HepG2 (cell line): ENCODE measurements around the gene CAMKV. TPM values are rescaled to one million over a fixed set of nuclear protein-coding genes. Genes with fewer than 3 reads are reported as not detected.

Experiments
- ARNTL ChIP-seq: sonication (generic); formaldehyde crosslinking; IDR thresholded peaks from 2 replicates; pipeline ENCODE4 v1.4.0; 2020; ENCODE audit warnings: mild to moderate bottlenecking, missing genetic modification reagents
- ASH2L ChIP-seq: fragments of 300-600, 200-600 bp; sonication (generic); IDR thresholded peaks from 2 replicates; pipeline ENCODE4 v1.7.0; 2017; ENCODE audit warnings: low read depth, mild to moderate bottlenecking, moderate library complexity, mixed read lengths, low read length; ENCODE audit not compliant: insufficient read length
- BORCS8-MEF2B ChIP-seq: sonication (generic); formaldehyde crosslinking; IDR thresholded peaks from 2 replicates; pipeline ENCODE4 v1.8.0; 2022; ENCODE audit warnings: mild to moderate bottlenecking, missing genetic modification reagents
- CBX1 ChIP-seq: IDR thresholded peaks from one replicate; pipeline ENCODE4 v1.6.1; 2016; ENCODE audit warnings: antibody characterized with exemption, low read depth
- CENPT ChIP-seq: sonication (generic); formaldehyde crosslinking; IDR thresholded peaks from 2 replicates; pipeline ENCODE4 v1.8.0; 2022; ENCODE audit warnings: low read depth, mild to moderate bottlenecking, moderate library complexity, missing genetic modification reagents
- FOXO4 ChIP-seq: sonication (generic); formaldehyde crosslinking; conservative IDR thresholded peaks from 2 replicates; pipeline ENCODE4 v1.8.1; 2023; ENCODE audit warnings: missing genetic modification reagents
- MAFF ChIP-seq: IDR thresholded peaks from 2 replicates; pipeline ENCODE4 v1.6.1; 2011; ENCODE audit warnings: low read depth, low read length, improper control_type of control experiment
- MEIS2 ChIP-seq: sonication (generic); formaldehyde crosslinking; IDR thresholded peaks from 2 replicates; pipeline ENCODE4 v1.9.0; 2021; ENCODE audit warnings: mild to moderate bottlenecking, missing genetic modification reagents
- PHF8 ChIP-seq: sonication (generic); formaldehyde crosslinking; IDR thresholded peaks from 2 replicates; pipeline ENCODE4 v1.5.0; 2020; ENCODE audit warnings: missing genetic modification reagents
- PITX1 ChIP-seq: sonication (generic); formaldehyde crosslinking; IDR thresholded peaks from 2 replicates; pipeline ENCODE4 v1.5.1; 2020; ENCODE audit warnings: mild to moderate bottlenecking, missing genetic modification reagents
- PLSCR1 ChIP-seq: sonication (generic); formaldehyde crosslinking; IDR thresholded peaks from 2 replicates; pipeline ENCODE4 v1.5.0; 2020; ENCODE audit warnings: missing genetic modification reagents, mild to moderate bottlenecking, borderline replicate concordance
- RARG ChIP-seq: sonication (generic); formaldehyde crosslinking; IDR thresholded peaks from 2 replicates; pipeline ENCODE4 v1.4.0; 2020; ENCODE audit warnings: low read depth, mild to moderate bottlenecking, missing genetic modification reagents
- SALL1 ChIP-seq: sonication (generic); formaldehyde crosslinking; IDR thresholded peaks from 2 replicates; pipeline ENCODE4 v1.8.0; 2022; ENCODE audit warnings: mild to moderate bottlenecking, missing genetic modification reagents
- SP1 ChIP-seq, 2 experiments: fragments of 450-650 bp in 1 of 2; sonication (generic) in 1 of 2; formaldehyde crosslinking in 1 of 2; IDR thresholded peaks; 2 replicates each; pipeline versions ENCODE4 v1.4.0 to v1.6.1; 2016 to 2020; ENCODE audit warnings: missing genetic modification reagents in 1 of 2
- ZC3H4 ChIP-seq: sonication (generic); formaldehyde crosslinking; IDR thresholded peaks from 2 replicates; pipeline ENCODE4 v1.4.0; 2020; ENCODE audit warnings: missing genetic modification reagents, borderline replicate concordance
- ZFAT ChIP-seq: sonication (generic); formaldehyde crosslinking; conservative IDR thresholded peaks from 2 replicates; pipeline ENCODE4 v1.8.1; 2023; ENCODE audit warnings: missing genetic modification reagents, inconsistent platforms
- ZMAT3 ChIP-seq: sonication (generic); formaldehyde crosslinking; conservative IDR thresholded peaks from 2 replicates; pipeline ENCODE4 v1.7.0; 2021; ENCODE audit warnings: missing genetic modification reagents
- ZNF512 ChIP-seq: sonication (generic); formaldehyde crosslinking; IDR thresholded peaks from 2 replicates; pipeline ENCODE4 v1.4.0; 2020; ENCODE audit warnings: mild to moderate bottlenecking, missing genetic modification reagents
- polyA plus RNA-seq, 8 experiments: library from polyadenylated mRNA; depleted of rRNA in 3 of 8; stranded (reverse) in 7 of 8; unstranded in 1 of 8; fragments of >200 nt; fragmentation: Illumina TruSeq in 4 of 8; extraction: Trizol in 4 of 8; gene quantifications; 2 replicates each; pipeline versions ENCODE4 v1.2.1 to v1.2.3, GENCODE V29; 2011 to 2016; ENCODE audit warnings: low read depth in 4 of 8, missing spikeins in 1 of 8, mixed read lengths in 1 of 8; ENCODE audit not compliant: insufficient read depth in 1 of 8
- total RNA-seq, 5 experiments: library from RNA; depleted of rRNA; stranded (reverse); fragments of >200 nt; fragmentation: Illumina TruSeq; extraction: Trizol; gene quantifications; 2 replicates each; pipeline ENCODE4 v1.2.3, GENCODE V29; 2016; ENCODE audit warnings: low read depth in 1 of 5
- TF ChIP-seq, protein P1 (sequence below): IDR thresholded peaks from 2 replicates; pipeline ENCODE4 v1.6.1; 2016; ENCODE audit warnings: low read depth, control low read depth
- TF ChIP-seq, protein P2 (sequence below): sonication (generic); formaldehyde crosslinking; IDR thresholded peaks from 2 replicates; pipeline ENCODE4 v1.5.0; 2020; ENCODE audit warnings: missing genetic modification reagents
- TF ChIP-seq, protein P3 (sequence below): sonication (generic); formaldehyde crosslinking; IDR thresholded peaks from 2 replicates; pipeline ENCODE4 v1.4.0; 2020; ENCODE audit warnings: mild to moderate bottlenecking, missing genetic modification reagents, borderline replicate concordance

CAMKV gene
- total and polyA plus RNA-seq, 2 of the 13 experiments (the other 11 are each of a cell fraction or from before 2014, with no cell fraction given) = 0.13 to 0.15 TPM

DNA sequence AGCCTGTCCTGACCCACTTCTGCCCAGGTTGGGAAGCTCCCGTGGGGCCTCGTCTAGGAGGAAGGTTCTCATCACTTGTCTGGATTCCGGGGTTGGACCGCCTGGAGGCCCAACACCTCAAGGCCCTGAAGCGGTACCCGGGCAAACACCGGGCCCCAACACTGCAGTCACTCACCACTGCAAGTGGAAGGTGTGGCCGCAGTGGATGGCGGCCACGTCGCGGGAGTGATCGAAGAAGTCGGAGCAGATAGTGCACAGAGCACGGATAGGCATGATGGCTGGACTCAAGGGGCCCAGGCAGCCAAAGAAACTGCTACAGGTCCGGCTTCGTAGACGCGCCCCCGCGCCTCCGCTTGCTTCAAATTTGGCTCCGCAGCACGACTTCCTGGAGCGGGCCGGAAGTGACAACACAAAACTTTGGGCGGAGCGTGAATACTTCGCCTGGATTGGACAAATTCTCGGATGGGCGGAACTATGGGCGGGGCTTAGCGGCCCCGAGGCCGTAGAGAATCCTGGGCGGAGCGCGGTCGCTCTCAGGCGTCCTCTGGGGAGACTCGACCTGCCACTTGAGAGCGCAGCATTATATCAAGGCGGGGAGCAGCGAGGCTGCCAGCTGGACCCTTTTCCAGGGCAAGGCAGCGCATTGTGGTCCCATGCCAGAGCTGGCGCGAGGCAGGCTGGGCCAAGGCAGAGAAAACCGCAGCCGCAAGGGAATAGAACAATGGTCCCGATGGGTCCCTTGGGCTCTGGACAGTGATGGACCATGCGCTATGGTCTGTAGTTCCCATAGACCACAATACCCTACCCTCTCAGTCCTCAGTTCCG is 13.3 kb downstream of the CAMKV start, which contains the start of gene TRAIP (continued):
- TF ChIP-seq, protein P1, sequence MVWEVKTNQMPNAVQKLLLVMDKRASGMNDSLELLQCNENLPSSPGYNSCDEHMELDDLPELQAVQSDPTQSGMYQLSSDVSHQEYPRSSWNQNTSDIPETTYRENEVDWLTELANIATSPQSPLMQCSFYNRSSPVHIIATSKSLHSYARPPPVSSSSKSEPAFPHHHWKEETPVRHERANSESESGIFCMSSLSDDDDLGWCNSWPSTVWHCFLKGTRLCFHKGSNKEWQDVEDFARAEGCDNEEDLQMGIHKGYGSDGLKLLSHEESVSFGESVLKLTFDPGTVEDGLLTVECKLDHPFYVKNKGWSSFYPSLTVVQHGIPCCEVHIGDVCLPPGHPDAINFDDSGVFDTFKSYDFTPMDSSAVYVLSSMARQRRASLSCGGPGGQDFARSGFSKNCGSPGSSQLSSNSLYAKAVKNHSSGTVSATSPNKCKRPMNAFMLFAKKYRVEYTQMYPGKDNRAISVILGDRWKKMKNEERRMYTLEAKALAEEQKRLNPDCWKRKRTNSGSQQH = no peak
- no peak for TF ChIP-seq MEIS2 (CRISPR knock-in tag)
- TF ChIP-seq ASH2L = peak; percentile 65
- TF ChIP-seq ZNF512 = no peak
- no peak for TF ChIP-seq MAFF
- TF ChIP-seq SALL1 = peak; percentile 79
- TF ChIP-seq ZC3H4 (CRISPR knock-in tag) = no peak
- TF ChIP-seq CENPT (CRISPR knock-in tag) = peak; percentile 84; the same call in 1 of the 2 replicates
- TF ChIP-seq ZMAT3 (CRISPR knock-in tag) = no peak
- TF ChIP-seq, protein P2, sequence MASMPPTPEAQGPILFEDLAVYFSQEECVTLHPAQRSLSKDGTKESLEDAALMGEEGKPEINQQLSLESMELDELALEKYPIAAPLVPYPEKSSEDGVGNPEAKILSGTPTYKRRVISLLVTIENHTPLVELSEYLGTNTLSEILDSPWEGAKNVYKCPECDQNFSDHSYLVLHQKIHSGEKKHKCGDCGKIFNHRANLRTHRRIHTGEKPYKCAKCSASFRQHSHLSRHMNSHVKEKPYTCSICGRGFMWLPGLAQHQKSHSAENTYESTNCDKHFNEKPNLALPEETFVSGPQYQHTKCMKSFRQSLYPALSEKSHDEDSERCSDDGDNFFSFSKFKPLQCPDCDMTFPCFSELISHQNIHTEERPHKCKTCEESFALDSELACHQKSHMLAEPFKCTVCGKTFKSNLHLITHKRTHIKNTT (CRISPR knock-in tag) = no peak
- no peak for TF ChIP-seq ZFAT (CRISPR knock-in tag)
- TF ChIP-seq BORCS8-MEF2B (CRISPR knock-in tag) = peak; percentile 93; the same call in 1 of the 2 replicates
- TF ChIP-seq FOXO4 (CRISPR knock-in tag) = no peak
- TF ChIP-seq SP1 (IDR thresholded peaks at IDR 0.05) = no peak
- peak; percentile 92 for TF ChIP-seq SP1 (CRISPR knock-in tag; IDR thresholded peaks at IDR 0.05)
- no peak for TF ChIP-seq CBX1
- peak; percentile 80 for TF ChIP-seq PHF8
- TF ChIP-seq PITX1 (CRISPR knock-in tag) = peak; percentile 15; the same call in 1 of the 2 replicates
- TF ChIP-seq ARNTL = no peak; the same call in 1 of the 2 replicates
- no peak for TF ChIP-seq RARG (CRISPR knock-in tag)
- TF ChIP-seq, protein P3, sequence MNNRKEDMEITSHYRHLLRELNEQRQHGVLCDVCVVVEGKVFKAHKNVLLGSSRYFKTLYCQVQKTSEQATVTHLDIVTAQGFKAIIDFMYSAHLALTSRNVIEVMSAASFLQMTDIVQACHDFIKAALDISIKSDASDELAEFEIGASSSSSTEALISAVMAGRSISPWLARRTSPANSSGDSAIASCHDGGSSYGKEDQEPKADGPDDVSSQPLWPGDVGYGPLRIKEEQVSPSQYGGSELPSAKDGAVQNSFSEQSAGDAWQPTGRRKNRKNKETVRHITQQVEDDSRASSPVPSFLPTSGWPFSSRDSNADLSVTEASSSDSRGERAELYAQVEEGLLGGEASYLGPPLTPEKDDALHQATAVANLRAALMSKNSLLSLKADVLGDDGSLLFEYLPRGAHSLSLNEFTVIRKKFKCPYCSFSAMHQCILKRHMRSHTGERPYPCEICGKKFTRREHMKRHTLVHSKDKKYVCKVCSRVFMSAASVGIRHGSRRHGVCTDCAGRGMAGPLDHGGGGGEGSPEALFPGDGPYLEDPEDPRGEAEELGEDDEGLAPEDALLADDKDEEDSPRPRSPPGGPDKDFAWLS = no peak
- TF ChIP-seq PLSCR1 (CRISPR knock-in tag) = no peak
